GM19025 (cell line): Measurements from ENCODE around the gene PGLYRP4.

Source experiments
- ATAC-seq: cut with Tn5 transposase; IDR thresholded peaks from one replicate; pipeline ENCODE4 v1.9.1; 2021; ENCODE audit warnings: mild to moderate bottlenecking, low read depth, moderate library complexity; ENCODE audit not compliant: unreplicated experiment

PGLYRP4 gene

DNA sequence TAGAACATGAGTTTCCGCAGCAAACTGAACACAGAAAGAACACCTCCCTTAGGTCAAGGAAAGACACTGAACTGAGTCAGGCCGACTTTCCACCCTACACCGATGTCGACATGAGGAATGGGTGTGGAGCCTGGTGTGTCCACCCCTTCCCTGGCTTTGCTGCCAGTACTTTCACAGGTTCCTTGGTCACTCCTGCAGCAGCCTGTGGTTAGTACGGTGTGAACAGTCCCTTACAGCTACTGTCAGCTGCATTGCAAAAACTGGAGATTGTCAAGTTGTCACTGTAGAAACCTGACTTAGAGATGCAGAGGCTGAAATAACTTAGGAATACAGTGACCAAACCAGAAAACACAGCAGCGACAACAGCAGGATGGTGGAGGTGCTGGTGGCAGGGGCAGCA, 43.0 kb downstream of the PGLYRP4 start:
- ATAC-seq: no peak

DNA sequence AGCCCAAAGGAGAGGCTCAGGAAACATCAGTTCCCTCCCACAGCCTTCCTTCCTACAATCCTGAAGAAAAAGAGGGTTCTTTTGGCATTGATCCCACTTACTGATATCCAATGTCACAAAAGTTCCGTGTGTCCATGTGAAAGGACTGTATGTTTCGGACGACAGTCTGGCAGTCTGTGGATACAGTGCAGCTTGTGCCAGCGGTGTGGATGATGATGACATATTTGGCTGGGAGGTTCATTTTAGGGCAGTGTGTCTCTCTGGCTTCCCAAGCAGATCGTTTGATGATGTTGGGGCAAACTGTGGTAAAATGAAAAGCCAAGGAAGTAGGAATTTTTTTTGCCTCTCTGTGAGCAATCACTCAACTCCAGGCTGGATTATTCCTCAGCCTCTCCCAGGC, 46.3 kb downstream of the PGLYRP4 start:
- no peak for ATAC-seq

DNA sequence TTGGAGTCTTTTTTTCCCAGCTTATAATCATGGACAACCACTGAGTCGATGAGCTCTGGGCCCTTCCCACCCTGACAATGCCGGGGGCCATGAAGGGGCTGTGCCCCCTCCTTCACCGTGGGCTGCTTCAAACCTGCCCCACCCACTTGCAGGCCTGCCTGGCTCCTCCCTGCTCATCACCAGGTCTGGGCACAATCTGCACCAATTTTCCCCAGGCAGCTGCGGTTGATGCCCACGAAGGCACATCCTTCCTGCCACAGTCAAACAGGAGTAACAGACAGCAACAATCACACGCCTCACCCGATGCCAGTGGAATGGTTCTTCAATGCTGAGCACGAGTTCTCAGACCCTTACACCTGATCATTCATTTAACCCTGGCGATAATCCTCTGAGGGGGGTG, 54.8 kb downstream of the PGLYRP4 start:
- ATAC-seq: no peak

DNA sequence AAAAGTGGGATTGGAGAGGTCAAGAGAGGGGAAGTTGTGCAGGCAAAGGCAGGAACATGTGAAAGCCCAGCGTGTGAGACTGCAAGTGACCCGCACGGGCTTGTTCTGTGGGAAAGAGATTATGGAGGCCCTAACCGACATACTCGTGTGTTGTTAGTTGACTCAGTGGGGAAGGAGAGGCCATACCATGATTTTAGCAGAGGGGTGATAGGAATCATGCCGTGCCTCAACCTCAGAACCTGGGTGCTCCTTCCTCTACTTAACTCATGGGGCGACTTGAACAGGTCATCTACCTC, 55.2 kb downstream of the PGLYRP4 start:
- no peak for ATAC-seq

DNA sequence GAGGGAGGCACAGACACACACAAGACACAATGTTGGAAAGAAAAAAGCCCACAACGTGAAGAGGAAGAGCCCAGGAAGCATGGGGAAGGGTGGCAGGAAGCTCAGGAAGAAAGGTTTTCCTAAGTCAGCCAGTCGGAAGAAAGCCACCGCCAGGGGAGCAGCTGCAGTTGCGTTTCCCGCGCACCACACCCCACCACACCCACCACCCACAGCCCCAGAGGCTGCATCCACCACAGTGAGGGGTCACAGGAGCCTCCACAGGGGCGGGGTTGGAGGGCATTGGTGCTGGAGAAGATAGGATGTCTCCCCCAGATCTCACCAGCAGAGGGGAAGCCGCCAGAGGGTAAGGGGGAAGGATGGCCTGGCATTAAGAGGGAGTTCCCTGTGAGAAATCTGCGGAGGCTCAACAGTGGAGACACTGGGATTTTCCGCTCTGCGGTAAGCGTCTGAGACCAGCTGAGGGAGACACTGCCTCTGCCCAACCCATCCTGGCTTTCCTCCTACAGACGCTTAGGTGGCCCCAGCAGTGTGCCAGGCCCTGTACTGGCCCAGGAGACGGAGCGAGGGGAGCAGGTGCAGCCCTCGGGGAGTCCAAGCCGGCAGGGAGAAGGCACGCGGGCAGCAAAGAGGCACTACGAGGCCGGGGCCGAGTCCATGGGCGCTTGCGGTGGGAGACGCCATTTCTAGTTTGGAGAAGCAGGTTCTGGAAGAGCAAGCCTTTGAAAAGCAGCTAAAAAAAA, 55.7 kb downstream of the PGLYRP4 start:
- ATAC-seq: no peak

DNA sequence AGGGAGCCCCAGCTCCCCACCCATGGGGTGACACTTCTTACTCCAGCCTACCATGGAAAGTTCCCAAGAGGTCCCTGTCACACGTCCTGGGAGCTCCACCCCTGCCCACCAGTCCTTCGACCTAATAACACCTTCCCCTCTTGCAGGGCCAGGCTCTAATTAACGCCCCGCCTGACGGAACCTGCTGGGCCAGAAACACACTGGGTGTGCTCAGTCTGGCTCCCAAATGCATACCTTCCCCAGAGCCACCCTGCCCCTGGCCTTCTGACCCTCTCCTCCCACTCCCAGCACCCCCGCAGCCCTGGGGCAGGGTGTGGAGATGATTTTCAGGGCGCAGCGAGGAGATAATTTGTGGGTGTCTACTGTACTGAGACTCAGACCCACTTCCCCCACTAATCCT, 56.5 kb downstream of the PGLYRP4 start:
- no peak for ATAC-seq

DNA sequence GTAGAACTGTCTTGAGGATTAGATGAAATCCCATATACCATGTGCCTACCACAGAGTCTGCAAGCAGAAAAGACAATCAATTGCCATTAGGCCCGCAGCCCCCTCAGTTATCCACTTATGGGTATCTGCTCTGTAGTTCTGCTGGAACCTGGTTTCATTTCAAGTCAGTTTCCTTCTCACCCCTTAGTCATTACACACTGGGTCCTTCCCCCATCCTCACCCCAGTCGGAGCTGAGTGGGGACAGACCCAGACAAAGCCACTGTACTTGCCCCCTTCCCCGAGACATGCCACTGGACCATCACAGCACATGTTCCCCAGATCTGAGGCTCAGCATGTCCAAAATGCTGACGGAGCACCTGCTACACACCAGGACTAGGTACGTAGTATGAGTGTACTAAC, 57.1 kb downstream of the PGLYRP4 start:
- peak; percentile 61 for ATAC-seq

DNA sequence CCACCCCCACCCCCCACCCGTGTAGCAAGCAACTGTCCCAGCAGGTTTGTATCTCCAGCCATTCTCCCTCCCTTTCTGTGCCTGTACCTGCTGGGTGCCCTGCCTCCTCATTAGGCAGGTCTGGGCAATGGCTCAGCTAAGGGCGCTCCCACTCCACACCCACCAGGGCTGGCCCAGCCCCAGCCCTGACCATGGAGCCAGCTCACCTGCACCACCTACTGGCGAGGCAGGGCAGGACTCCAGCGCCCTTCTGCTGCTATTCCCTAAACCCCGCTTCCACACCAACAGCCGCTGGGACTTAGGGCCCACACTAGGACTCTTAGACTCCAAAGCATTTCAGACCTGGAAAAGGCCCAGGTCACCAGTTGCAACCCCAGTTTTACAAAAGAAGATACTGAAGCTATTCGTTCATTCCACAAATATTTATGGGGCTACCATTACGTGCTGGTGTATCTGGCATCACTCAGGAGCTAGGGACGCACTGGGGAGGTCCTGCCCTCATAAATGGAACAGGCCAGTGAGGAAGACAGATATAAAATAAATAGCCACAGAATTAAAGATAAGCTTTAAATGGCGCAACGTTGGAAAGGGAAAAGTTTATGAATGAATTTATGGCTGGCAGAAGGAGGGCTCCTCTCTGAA, 59.9 kb downstream of the PGLYRP4 start:
- no peak for ATAC-seq
